Glomerular endothelial cell (primary cell): ENCODE data around the gene ANP32E. TPM values are rescaled to one million over a fixed set of nuclear protein-coding genes. Genes with fewer than 3 reads are reported as not detected.
"Not testable (repeated sequence)": the region's sequence is repeated elsewhere in the genome, so short reads cannot be mapped to it uniquely, and the experiment has no call there.

Experiments used
- DNase-seq: peaks from one replicate; pipeline ENCODE4 v3.0.0-alpha.2; 2011; ENCODE audit warnings: low read depth, low spot score; ENCODE audit errors: extremely low read depth
- total RNA-seq: library from RNA; depleted of rRNA; stranded (reverse); fragments of >200 nt; gene quantifications from 2 replicates; pipeline ENCODE4 v1.2.3, GENCODE V29; 2015

ANP32E gene
- total RNA-seq, 1 donor from 2014 or later: 22.2 TPM

DNA sequence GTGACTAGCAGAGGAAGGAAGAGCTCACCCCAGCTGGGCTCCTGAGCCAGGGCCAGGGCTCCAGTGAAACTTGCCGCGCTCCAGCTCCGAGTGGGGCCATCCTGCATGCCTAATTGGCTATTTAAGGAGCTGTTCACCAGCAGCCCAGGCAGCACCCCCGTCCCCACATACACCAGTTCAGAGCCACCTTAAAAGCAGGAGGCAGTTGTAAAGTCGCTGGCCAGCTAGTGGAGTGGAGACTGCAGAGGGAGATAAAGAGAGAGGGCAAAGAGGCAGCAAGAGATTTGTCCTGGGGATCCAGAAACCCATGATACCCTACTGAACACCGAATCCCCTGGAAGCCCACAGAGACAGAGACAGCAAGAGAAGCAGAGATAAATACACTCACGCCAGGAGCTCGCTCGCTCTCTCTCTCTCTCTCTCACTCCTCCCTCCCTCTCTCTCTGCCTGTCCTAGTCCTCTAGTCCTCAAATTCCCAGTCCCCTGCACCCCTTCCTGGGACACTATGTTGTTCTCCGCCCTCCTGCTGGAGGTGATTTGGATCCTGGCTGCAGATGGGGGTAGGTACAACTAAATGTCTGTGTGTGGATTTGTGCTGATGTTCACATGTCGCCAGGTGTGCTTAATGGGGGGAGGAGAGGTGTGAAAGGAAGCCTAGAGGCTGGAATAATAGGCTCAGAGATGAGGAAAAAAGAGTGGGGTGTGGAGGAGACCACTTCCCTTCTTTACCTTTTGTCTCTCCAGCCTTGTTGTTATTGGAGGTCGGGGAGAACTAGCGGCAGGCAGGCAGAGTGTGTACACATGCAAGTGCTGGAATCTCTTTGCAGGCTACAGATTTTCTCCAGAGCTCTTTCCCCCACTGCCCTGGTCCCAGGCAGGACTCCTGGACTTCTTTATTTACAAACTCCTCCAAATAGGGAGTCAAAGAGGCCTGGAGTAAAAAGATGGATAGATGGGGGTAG is 22.0 kb upstream of the ANP32E start, which contains the start of gene CA14:
Gene CA14 (plus strand): TSS at position 151 of the 962 bp plus-strand sequence. CDS start 355 bp downstream, at position 506.
- no peak for DNase-seq

GRCh38 chr1:150256554-150257341 is 20.8 kb upstream of the ANP32E start:
- no peak for DNase-seq

- DNase-seq: no peak
These were observed 20.3 kb upstream of the ANP32E start for GRCh38 chr1:150256198-150256553.

GRCh38 chr1:150249936-150250335 is 14.0 kb upstream of the ANP32E start:
- DNase-seq: no peak

DNA sequence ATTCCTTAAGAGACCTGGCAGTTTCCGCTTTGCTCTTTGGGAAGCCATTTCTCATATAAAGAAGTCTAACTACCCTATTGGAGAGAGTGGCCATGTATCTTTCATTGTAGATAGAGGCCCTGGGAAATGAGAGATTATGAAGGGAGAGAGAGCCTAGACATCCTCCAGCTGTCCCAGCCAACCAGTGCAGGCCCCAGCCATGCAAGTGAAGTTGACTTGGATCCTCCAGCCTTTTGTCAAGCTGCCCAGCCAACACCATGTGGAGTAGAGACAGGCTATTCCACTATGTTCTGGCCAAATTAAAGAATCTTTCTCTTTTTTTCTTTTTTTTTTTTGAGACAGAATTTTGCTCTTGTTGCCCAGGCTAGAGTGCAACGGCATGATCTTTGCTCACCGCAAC is 7.1 kb upstream of the ANP32E start:
- no peak for DNase-seq

DNA sequence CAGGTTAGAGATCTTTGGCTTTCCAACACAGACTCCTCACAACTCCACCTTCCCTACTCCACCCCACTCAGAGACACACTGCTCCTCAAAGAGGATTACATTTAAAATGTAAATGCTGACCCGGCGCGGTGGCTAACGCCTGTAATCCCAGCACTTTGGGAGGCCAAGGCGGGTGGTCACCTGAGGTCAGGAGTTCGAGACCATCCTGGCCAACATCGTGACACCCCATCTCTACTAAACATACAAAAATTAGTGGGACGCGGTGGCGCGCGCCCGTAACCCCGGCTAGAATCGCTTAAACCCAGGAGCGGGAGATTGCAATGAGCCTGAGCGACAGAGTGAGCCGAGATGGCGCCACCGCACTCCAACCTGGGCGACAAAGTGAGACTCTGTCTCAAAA is 1.8 kb upstream of the ANP32E start:
- no peak for DNase-seq

DNA sequence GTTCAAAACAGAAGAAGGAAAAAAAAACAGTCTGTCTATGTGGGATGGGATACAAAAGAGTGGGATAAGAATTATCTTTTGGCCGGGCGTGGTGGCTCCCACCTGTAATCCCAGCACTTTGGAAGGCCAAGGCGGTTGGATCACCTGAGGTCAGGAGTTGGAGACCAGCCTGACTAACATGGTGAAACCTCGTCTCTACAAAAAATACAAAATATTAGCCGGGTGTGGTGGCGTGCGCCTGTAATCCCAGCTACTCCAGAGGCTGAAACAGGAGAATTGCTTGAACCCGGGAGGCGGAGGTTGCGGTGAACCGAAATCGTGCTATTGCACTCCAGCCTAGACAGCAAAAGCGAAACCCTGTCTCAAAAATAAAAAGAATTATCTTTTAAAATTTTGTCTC is 1.3 kb upstream of the ANP32E start:
- not testable (repeated sequence) for DNase-seq

- no peak for DNase-seq
These were observed 745 bp upstream of the ANP32E start for GRCh38 chr1:150236614-150237100.

GRCh38 chr1:150235294-150235851 is 539 bp downstream of the ANP32E start:
- DNase-seq: no peak

DNA sequence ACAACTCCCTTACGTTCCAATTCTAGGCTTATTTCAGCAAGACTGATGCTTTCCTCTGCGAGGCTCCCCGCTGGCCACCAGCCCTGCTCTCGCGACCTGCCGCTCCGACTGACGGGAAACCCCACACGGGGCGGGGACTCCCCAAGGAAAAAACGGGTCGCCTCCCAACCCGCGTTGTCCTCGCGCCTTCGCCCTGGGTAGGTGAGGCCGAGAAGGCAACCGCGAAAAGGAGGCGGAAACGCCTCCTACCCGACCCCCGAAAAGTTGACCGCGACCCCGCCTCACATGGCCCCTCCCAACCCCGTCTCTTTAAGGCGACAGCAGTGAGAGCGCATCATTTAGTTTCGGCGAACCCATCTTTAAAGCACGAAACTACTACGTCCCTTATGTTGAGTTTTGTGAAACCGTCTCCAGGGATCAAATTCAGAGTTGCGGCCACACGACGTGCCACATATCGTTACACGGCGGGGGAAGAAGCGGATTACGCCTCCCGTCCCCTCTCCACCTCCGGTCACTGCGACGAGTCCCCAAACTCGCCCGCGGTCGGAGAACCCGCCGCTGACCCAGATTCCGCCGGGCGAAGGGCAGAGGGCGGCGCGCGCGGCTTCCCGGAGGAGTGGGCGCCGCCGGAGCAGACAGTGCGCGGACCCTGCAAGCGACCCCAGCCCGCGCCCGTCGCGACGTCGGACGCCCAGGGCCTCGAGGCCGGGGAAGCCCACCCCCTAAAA is 1.2 kb downstream of the ANP32E start:
- no peak for DNase-seq

- DNase-seq: no peak
These were observed 1.7 kb downstream of the ANP32E start for GRCh38 chr1:150234309-150234565.

DNA sequence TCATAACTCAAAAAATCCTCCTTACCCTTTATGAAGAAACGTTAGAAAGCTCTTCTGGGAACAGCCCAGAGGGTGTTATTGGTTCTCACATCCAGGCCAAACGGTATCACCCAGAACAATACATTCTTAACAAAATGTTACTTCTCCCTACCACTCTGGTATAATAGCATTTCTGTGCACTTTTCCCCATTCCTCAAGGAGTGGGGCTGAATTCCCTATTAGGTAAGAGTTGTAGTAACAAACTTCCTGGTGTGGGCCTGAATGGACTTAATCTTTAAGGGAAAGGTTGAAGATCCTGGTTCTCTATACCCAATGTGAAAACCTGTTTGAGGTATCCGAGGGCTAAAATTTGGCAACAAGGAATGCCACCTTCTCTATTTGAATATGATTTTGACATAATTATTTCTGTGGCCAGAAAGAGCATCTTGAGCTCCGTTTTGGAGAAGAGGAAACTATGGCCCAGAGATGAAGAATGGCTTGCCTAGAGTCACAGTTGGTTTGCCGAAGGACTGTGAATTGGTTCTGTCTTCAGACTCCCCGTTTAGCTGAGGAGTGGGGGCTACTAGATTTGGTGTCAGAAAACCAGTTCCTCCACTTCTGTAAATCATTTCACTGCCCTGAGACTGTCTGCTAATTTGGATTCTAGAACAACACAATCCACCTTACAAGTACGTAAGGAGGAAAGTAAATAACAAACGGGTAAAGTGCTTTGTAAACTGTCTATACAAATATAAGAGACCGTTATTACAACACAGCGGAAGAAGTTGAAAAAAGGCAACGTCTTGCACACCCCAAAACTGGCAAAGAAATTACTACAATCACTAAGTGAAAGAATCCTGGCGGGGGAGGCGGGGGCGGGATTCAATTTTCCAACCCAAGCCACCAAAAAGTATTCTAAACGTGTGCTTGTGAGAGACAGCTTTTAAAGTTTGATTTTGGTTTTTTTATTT is 2.3 kb downstream of the ANP32E start:
- DNase-seq: no peak

- not testable (repeated sequence) for DNase-seq
These were observed 3.0 kb downstream of the ANP32E start for GRCh38 chr1:150232921-150233320.

DNA sequence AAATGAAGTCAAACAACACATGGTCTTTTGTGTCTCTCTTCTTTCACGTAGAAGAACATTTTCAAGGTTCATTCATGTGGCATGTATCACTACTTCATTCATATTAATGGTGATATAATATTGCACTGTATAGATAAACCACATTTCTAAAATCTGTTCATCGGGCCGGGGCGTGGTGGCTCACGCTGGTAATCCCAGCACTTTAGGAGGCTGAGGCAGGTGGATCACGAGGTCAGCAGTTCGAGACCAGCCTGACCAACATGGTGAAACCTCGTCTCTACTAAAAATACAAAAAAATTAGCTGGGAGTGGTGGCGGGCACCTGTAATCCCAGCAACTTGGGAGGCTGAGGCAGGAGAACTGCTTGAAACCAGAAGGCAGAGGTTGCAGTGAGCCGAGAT is 7.7 kb downstream of the ANP32E start:
- not testable (repeated sequence) for DNase-seq

- DNase-seq: no peak
These were observed 8.7 kb downstream of the ANP32E start for GRCh38 chr1:150227228-150227627.

DNA sequence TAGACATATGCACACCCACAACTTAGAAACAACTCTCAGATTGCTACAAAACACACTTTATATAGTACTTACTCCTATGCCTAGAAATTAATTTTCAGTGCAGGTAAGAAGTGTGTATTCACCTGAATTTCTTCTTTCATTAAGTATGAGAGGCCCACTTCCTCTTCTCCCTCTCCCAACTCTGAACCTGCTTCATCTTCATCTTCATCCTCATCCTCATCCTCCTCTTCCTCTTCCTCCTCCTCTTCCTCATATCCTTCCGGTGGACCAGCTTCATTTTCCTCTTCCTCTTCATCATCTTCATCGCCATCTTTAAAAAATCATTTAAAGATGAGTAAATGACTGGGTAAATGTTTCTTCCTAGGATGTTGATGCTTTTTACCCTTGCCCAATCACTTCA is 9.4 kb downstream of the ANP32E start:
- no peak for DNase-seq

- DNase-seq: no peak
These were observed 10.4 kb downstream of the ANP32E start for GRCh38 chr1:150225546-150225945.

DNA sequence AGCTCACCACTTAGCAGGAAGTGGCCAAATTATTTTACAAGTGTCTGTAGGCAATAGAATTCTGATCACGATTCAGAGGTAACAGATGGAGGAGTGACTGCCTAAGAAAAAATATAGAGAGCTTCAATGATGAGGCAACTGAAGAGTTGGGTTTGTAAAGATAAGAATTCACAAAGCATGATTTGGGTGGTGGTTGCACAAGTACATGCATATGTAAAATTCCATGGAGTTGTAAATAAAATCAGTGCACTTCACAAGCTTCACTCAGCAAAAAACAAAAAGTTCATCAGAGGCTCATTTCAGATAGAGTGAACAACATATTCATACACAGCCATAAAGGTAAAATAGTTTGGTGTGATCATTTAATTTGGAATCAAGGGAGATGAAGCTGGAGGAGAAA is 10.9 kb downstream of the ANP32E start:
- DNase-seq: no peak

DNA sequence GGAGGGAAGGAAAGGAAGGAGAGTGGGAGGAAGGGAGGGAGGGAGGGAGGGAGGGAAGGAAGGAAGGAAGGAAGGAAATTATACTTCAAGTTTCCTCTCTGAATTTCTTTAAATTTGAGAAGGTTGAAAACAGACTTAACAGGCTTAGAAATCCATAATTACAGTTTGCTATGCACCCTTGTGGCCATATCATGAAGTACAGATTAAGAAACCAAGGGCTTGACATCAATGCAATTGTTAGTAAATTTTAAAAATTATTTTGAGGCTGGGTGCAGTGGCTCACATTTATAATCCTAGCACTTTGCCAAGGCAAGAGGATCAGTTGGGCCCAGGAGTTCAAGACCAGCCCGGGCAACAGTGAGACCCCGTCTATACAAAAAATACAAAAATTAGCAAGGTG is 14.4 kb downstream of the ANP32E start:
- no peak for DNase-seq

GRCh38 chr1:150215855-150216254 is 20.1 kb downstream of the ANP32E start:
- DNase-seq: not testable (repeated sequence)
